GM12878 (cell line): ENCODE results near the gene B3GALT4. TPM values are rescaled to one million over a fixed set of nuclear protein-coding genes. Genes with fewer than 3 reads are reported as not detected.

ENCODE experiments used
- BACH1 ChIP-seq: fragments of 450-650 bp; IDR thresholded peaks from 2 replicates; pipeline ENCODE4 v1.6.1; 2017; ENCODE audit warnings: mild to moderate bottlenecking, borderline replicate concordance
- BCL3 ChIP-seq: IDR thresholded peaks from 2 replicates; pipeline ENCODE4 v1.6.1; 2011; ENCODE audit warnings: borderline replicate concordance, low read depth, mild to moderate bottlenecking, moderate library complexity, low read length; ENCODE audit not compliant: insufficient read depth, poor library complexity, severe bottlenecking
- CEBPB ChIP-seq, 2 experiments: fragments of 150-350 bp in 1 of 2; IDR thresholded peaks; 2 replicates each; pipeline ENCODE4 v1.6.1; 2012 to 2014; ENCODE audit warnings: low read depth in 2 of 2, low read length in 2 of 2, borderline replicate concordance in 1 of 2, inconsistent platforms in 1 of 2
- CHD1 ChIP-seq: IDR thresholded peaks from 2 replicates; pipeline ENCODE4 v1.6.1; 2012; ENCODE audit warnings: low read depth, low read length, improper control_type of control experiment
- DPF2 ChIP-seq: fragments of 450-650 bp; IDR thresholded peaks from 2 replicates; pipeline ENCODE4 v1.6.1; 2017; ENCODE audit warnings: mild to moderate bottlenecking
- FOXK2 ChIP-seq: fragments of 450-650 bp; IDR thresholded peaks from 2 replicates; pipeline ENCODE4 v1.6.1; 2017; ENCODE audit warnings: mild to moderate bottlenecking, moderate library complexity
- IRF4 ChIP-seq: IDR thresholded peaks from 2 replicates; pipeline ENCODE4 v1.6.1; 2011; ENCODE audit warnings: low read depth, low read length
- MAX ChIP-seq: IDR thresholded peaks from 2 replicates; pipeline ENCODE4 v1.6.1; 2012; ENCODE audit warnings: low read depth, low read length, improper control_type of control experiment
- RBBP5 ChIP-seq: fragments of 200-600 bp; sonication (generic); conservative IDR thresholded peaks from 2 replicates; pipeline ENCODE4 v1.6.1; 2016
- REST ChIP-seq: IDR thresholded peaks from 2 replicates; pipeline ENCODE4 v1.6.1; 2012; ENCODE audit warnings: mild to moderate bottlenecking, low read depth, low read length
- SKIL ChIP-seq: fragments of 450-650 bp; IDR thresholded peaks from 2 replicates; pipeline ENCODE4 v1.6.1; 2017; ENCODE audit warnings: mild to moderate bottlenecking, low read depth, inconsistent platforms; ENCODE audit not compliant: poor library complexity, severe bottlenecking
- SMAD1 ChIP-seq: fragments of 450-650 bp; IDR thresholded peaks from 2 replicates; pipeline ENCODE4 v1.6.1; 2018; ENCODE audit warnings: mild to moderate bottlenecking, low read depth; ENCODE audit not compliant: partially characterized antibody
- STAT1 ChIP-seq: fragments of 450-650 bp; conservative IDR thresholded peaks from 2 replicates; pipeline ENCODE4 v1.6.1; 2014; ENCODE audit warnings: antibody characterized with exemption, mild to moderate bottlenecking
- TCF3 ChIP-seq: IDR thresholded peaks from 2 replicates; pipeline ENCODE4 v1.6.1; 2012; ENCODE audit warnings: low read depth, mild to moderate bottlenecking, low read length, borderline replicate concordance; ENCODE audit not compliant: insufficient read depth
- TCF7 ChIP-seq: IDR thresholded peaks from 2 replicates; pipeline ENCODE4 v1.6.1; 2014; ENCODE audit warnings: antibody characterized with exemption, borderline replicate concordance
- ZNF274 ChIP-seq: IDR thresholded peaks from one replicate; pipeline ENCODE4 v1.8.0; 2011; ENCODE audit not compliant: insufficient read length, insufficient read depth
- ZZZ3 ChIP-seq: IDR thresholded peaks from 2 replicates; pipeline ENCODE4 v1.6.1; 2011; ENCODE audit warnings: low read depth; ENCODE audit not compliant: control insufficient read depth, insufficient read length
- polyA plus RNA-seq, 11 experiments: library from polyadenylated mRNA; depleted of rRNA in 4 of 11; unstranded in 6 of 11; stranded (reverse) in 5 of 11; fragments of >200 nt; fragmentation: Nextera tagmentation in 4 of 11; fragmentation: Illumina TruSeq in 1 of 11; extraction: Ambion mirVana in 4 of 11; extraction: Trizol in 1 of 11; gene quantifications; 1 replicate in 1 of 11; 2 replicates in 10 of 11; pipeline versions ENCODE4 v1.2.1 to v1.2.3, GENCODE V29; 2011 to 2016; ENCODE audit warnings: inconsistent platforms in 2 of 11, missing spikeins in 2 of 11, low read depth in 1 of 11
- total RNA-seq, 4 experiments: library from RNA; depleted of rRNA in 3 of 4; stranded (reverse); fragments of >200 nt in 3 of 4; fragmentation: Illumina TruSeq in 1 of 4; extraction: Trizol in 1 of 4; gene quantifications; 2 replicates each; pipeline versions ENCODE4 v1.2.1 to v1.2.3, GENCODE V29; 2013 to 2021
- TF ChIP-seq, protein P1 (sequence below): IDR thresholded peaks from 2 replicates; pipeline ENCODE4 v1.6.1; 2011; ENCODE audit warnings: borderline replicate concordance, low read depth, mild to moderate bottlenecking, moderate library complexity, mixed read lengths, low read length; ENCODE audit not compliant: insufficient read depth; ENCODE audit errors: extremely low read length
- TF ChIP-seq, protein P2 (sequence below): fragments of 450-650 bp; IDR thresholded peaks from 2 replicates; pipeline ENCODE4 v1.6.1; 2017; ENCODE audit warnings: low read depth, mild to moderate bottlenecking, moderate library complexity

The B3GALT4 gene
- total and polyA plus RNA-seq, 10 of the 15 experiments (the other 5 are each of a cell fraction or from before 2014, with no cell fraction given), result 0.27 to 8.2 (median 2.6) TPM

DNA sequence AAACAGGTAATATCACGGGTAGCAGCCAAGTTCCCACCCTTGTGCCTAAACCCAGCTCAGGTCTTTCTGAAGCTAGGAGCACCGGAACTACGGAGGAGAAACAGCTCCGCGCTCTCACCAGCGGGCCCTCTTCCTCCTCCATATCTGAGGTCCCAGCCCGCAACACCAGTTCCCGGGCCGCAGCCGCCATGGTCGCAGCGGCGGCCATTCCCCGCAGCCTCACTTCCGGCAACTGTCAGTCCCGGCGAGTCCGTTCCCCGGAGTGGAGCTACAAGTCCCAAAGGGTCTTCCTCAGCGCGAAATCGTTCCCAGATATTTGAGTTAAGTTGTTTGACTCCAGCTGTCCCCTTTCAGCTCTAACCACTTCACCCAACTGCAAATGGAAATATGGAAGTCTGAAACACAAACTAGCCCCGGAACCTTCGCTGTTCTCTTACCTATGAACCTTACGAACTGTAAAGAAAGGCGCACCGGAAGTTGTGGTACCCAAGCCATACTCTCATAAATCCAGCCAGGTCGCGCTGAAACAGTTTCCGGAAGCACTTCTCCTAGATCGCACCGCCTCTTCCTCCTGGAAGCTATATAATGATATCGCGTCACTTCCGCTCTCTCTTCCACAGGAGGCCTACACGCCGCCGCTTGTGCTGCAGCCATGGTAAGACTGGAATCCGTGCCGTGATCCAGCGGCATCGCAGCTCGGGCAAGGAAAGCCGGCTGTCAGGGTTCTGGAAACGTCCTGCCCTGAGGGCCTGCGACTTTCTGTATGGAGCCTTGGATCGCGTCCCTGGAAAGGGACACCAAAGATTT lies 5.3 kb upstream of the B3GALT4 start, which contains the start of the genes RPS18 and VPS52 (continued):
- TF ChIP-seq BACH1 (peak; percentile 72), CHD1 (0 out of 2 replicates have a peak, but pooled peaks have one; percentile 60), ZNF274 (no peak), MAX (peak; percentile 96), BCL3 (no peak), STAT1 (peak; percentile 38; the same call in 1 of the 2 replicates), SMAD1 (peak; percentile 90), ZZZ3 (peak; percentile 73), TCF7 (peak; percentile 55; the same call in 1 of the 2 replicates), DPF2 (peak; percentile 53), TCF3 (peak; percentile 72; the same call in 1 of the 2 replicates), SKIL (peak; percentile 88), IRF4 (no peak), CEBPB (IDR thresholded peaks at IDR 0.05; ENCODE audit: borderline replicate concordance in 1 of 2, low read depth in 2 of 2, low read length in 2 of 2) (no peak), RBBP5 (peak; percentile 98), FOXK2 (peak; percentile 92), REST (peak; percentile 35; the same call in 1 of the 2 replicates)
- TF ChIP-seq, protein P1, sequence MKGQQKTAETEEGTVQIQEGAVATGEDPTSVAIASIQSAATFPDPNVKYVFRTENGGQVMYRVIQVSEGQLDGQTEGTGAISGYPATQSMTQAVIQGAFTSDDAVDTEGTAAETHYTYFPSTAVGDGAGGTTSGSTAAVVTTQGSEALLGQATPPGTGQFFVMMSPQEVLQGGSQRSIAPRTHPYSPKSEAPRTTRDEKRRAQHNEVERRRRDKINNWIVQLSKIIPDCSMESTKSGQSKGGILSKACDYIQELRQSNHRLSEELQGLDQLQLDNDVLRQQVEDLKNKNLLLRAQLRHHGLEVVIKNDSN, result no peak
- TF ChIP-seq, protein P2, sequence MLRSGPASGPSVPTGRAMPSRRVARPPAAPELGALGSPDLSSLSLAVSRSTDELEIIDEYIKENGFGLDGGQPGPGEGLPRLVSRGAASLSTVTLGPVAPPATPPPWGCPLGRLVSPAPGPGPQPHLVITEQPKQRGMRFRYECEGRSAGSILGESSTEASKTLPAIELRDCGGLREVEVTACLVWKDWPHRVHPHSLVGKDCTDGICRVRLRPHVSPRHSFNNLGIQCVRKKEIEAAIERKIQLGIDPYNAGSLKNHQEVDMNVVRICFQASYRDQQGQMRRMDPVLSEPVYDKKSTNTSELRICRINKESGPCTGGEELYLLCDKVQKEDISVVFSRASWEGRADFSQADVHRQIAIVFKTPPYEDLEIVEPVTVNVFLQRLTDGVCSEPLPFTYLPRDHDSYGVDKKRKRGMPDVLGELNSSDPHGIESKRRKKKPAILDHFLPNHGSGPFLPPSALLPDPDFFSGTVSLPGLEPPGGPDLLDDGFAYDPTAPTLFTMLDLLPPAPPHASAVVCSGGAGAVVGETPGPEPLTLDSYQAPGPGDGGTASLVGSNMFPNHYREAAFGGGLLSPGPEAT, result peak; percentile 99
